HepG2 (cell line): ENCODE measurements around the gene PLN.

Source experiments
- CEBPB ChIP-seq: IDR thresholded peaks from 2 replicates; pipeline ENCODE4 v1.6.1; 2011; ENCODE audit warnings: low read depth, low read length, improper control_type of control experiment, borderline replicate concordance
- KAT7 ChIP-seq: IDR thresholded peaks from 2 replicates; pipeline ENCODE4 v1.6.1; 2018; ENCODE audit warnings: borderline replicate concordance, missing compliant biosample characterization
- MEIS2 ChIP-seq: sonication (generic); formaldehyde crosslinking; IDR thresholded peaks from 2 replicates; pipeline ENCODE4 v1.9.0; 2021; ENCODE audit warnings: mild to moderate bottlenecking, missing genetic modification reagents
- NFRKB ChIP-seq: fragments of 450-650 bp; IDR thresholded peaks from 2 replicates; pipeline ENCODE4 v1.6.1; 2017
- PITX1 ChIP-seq: sonication (generic); formaldehyde crosslinking; IDR thresholded peaks from 2 replicates; pipeline ENCODE4 v1.5.1; 2020; ENCODE audit warnings: mild to moderate bottlenecking, missing genetic modification reagents
- RFX5 ChIP-seq: IDR thresholded peaks from 2 replicates; pipeline ENCODE4 v1.6.1; 2011; ENCODE audit warnings: low read depth, low read length, improper control_type of control experiment
- ZNF746 ChIP-seq: sonication (generic); formaldehyde crosslinking; IDR thresholded peaks from 2 replicates; pipeline ENCODE4 v1.8.0; 2022; ENCODE audit warnings: mild to moderate bottlenecking, missing genetic modification reagents
- TF ChIP-seq, protein P1 (sequence below): sonication (generic); formaldehyde crosslinking; IDR thresholded peaks from 2 replicates; pipeline ENCODE4 v1.8.1; 2022; ENCODE audit warnings: mild to moderate bottlenecking, missing genetic modification reagents
- TF ChIP-seq, protein P2 (sequence below): sonication (generic); formaldehyde crosslinking; IDR thresholded peaks from 2 replicates; pipeline ENCODE4 v1.4.0; 2020; ENCODE audit warnings: missing genetic modification reagents, mild to moderate bottlenecking, borderline replicate concordance
- TF ChIP-seq, protein P3 (sequence below): sonication (generic); formaldehyde crosslinking; IDR thresholded peaks from 2 replicates; pipeline ENCODE4 v1.5.0; 2020; ENCODE audit warnings: mild to moderate bottlenecking, missing genetic modification reagents, moderate library complexity
- TF ChIP-seq, protein P4 (sequence below): sonication (generic); formaldehyde crosslinking; IDR thresholded peaks from 2 replicates; pipeline ENCODE4 v1.4.0; 2020; ENCODE audit warnings: mild to moderate bottlenecking, missing genetic modification reagents

DNA sequence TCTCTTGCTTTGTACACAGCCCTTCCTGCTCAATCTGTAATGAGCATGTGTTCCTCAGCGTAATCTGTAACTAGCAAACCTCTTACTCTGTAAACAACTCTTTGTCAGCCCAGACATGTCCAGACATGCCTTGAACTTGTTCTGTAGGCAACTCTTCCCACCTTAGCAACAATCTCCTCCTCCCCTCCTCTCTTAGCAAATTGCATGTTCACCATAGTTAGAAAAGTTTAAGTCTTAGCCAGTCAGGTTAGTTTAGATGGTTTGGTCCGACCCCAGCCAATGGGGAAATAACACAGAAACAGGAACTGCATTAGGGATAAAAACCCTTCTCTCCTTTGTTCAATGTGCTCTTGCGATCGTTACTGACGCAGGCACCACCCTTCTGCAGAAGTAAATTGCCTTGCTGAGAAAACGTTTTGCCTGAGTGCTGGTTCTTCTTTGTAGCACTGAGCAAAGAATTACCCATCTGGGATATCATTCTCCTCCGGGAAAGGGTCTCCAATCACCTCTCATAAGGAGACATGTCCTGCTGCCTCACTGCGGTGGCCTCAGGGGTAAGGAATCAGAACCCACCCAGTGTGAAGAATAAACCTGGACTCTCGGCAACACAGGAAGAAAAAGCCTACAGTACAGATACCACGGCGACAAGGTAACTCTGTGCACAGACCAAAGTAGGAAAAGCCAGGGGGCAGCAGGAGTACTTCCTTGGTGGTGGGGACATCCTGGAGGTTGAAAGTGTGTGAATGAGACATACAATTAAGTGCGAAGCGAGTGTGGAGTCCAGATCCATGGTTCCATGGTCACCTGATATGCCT, 26.2 kb downstream of the PLN start:
- TF ChIP-seq, protein P1, sequence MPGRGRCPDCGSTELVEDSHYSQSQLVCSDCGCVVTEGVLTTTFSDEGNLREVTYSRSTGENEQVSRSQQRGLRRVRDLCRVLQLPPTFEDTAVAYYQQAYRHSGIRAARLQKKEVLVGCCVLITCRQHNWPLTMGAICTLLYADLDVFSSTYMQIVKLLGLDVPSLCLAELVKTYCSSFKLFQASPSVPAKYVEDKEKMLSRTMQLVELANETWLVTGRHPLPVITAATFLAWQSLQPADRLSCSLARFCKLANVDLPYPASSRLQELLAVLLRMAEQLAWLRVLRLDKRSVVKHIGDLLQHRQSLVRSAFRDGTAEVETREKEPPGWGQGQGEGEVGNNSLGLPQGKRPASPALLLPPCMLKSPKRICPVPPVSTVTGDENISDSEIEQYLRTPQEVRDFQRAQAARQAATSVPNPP (CRISPR knock-in tag) = no peak
- TF ChIP-seq, protein P2, sequence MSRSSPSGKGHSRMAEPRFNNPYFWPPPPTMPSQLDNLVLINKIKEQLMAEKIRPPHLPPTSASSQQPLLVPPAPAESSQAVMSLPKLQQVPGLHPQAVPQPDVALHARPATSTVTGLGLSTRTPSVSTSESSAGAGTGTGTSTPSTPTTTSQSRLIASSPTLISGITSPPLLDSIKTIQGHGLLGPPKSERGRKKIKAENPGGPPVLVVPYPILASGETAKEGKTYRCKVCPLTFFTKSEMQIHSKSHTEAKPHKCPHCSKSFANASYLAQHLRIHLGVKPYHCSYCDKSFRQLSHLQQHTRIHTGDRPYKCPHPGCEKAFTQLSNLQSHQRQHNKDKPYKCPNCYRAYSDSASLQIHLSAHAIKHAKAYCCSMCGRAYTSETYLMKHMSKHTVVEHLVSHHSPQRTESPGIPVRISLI (CRISPR knock-in tag) = no peak
- TF ChIP-seq, protein P3, sequence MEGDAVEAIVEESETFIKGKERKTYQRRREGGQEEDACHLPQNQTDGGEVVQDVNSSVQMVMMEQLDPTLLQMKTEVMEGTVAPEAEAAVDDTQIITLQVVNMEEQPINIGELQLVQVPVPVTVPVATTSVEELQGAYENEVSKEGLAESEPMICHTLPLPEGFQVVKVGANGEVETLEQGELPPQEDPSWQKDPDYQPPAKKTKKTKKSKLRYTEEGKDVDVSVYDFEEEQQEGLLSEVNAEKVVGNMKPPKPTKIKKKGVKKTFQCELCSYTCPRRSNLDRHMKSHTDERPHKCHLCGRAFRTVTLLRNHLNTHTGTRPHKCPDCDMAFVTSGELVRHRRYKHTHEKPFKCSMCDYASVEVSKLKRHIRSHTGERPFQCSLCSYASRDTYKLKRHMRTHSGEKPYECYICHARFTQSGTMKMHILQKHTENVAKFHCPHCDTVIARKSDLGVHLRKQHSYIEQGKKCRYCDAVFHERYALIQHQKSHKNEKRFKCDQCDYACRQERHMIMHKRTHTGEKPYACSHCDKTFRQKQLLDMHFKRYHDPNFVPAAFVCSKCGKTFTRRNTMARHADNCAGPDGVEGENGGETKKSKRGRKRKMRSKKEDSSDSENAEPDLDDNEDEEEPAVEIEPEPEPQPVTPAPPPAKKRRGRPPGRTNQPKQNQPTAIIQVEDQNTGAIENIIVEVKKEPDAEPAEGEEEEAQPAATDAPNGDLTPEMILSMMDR = no peak
- TF ChIP-seq KAT7 (CRISPR knock-in tag) (no peak), PITX1 (no peak), RFX5 (no peak), ZNF746 (no peak), CEBPB (no peak), NFRKB (no peak), MEIS2 (no peak)
- TF ChIP-seq, protein P4, sequence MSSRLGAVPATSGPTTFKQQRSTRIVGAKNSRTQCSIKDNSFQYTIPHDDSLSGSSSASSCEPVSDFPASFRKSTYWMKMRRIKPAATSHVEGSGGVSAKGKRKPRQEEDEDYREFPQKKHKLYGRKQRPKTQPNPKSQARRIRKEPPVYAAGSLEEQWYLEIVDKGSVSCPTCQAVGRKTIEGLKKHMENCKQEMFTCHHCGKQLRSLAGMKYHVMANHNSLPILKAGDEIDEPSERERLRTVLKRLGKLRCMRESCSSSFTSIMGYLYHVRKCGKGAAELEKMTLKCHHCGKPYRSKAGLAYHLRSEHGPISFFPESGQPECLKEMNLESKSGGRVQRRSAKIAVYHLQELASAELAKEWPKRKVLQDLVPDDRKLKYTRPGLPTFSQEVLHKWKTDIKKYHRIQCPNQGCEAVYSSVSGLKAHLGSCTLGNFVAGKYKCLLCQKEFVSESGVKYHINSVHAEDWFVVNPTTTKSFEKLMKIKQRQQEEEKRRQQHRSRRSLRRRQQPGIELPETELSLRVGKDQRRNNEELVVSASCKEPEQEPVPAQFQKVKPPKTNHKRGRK (CRISPR knock-in tag) = no peak
